Liver (tissue), 3 donors: ENCODE measurements around the gene RBM38.

Source experiments
- FOXA1 ChIP-seq: IDR thresholded peaks from 2 replicates; pipeline ENCODE4 v1.6.1; 2016; ENCODE audit warnings: antibody characterized with exemption
- JUND ChIP-seq, 2 donors: IDR thresholded peaks; 2 replicates each; pipeline ENCODE4 v1.6.1; 2016; ENCODE audit warnings: antibody characterized with exemption in 2 of 2
- MAX ChIP-seq: IDR thresholded peaks from 2 replicates; pipeline ENCODE4 v1.6.1; 2016; ENCODE audit warnings: antibody characterized with exemption
- NR2F2 ChIP-seq: IDR thresholded peaks from 2 replicates; pipeline ENCODE4 v1.6.1; 2016; ENCODE audit warnings: antibody characterized with exemption
- REST ChIP-seq: IDR thresholded peaks from 2 replicates; pipeline ENCODE4 v1.6.1; 2016; ENCODE audit warnings: antibody characterized with exemption, mild to moderate bottlenecking
- RXRA ChIP-seq, 2 donors: IDR thresholded peaks; 2 replicates each; pipeline ENCODE4 v1.6.1; 2017 to 2018; ENCODE audit warnings: antibody characterized with exemption in 2 of 2, mild to moderate bottlenecking in 1 of 2
- TAF1 ChIP-seq: conservative IDR thresholded peaks from 2 replicates; pipeline ENCODE4 v1.6.1; 2016; ENCODE audit warnings: antibody characterized with exemption, mild to moderate bottlenecking
- TF ChIP-seq, protein P1 (sequence below): fragments of 150-350 bp; IDR thresholded peaks from 2 replicates; pipeline ENCODE4 v1.5.1; 2017; ENCODE audit warnings: improper control_type of control experiment, low read depth, low read length; ENCODE audit not compliant: missing input control
- TF ChIP-seq, protein P2 (sequence below): IDR thresholded peaks from 2 replicates; pipeline ENCODE4 v1.6.1; 2016; ENCODE audit warnings: antibody characterized with exemption
- donor health status: healthy.
- donor health status: healthy.

GRCh38 chr20:57341663-57342062, 49.5 kb upstream of the RBM38 start:
- no peak for TF ChIP-seq JUND (IDR thresholded peaks at IDR 0.05)
- no peak for TF ChIP-seq REST
- TF ChIP-seq, protein P1, sequence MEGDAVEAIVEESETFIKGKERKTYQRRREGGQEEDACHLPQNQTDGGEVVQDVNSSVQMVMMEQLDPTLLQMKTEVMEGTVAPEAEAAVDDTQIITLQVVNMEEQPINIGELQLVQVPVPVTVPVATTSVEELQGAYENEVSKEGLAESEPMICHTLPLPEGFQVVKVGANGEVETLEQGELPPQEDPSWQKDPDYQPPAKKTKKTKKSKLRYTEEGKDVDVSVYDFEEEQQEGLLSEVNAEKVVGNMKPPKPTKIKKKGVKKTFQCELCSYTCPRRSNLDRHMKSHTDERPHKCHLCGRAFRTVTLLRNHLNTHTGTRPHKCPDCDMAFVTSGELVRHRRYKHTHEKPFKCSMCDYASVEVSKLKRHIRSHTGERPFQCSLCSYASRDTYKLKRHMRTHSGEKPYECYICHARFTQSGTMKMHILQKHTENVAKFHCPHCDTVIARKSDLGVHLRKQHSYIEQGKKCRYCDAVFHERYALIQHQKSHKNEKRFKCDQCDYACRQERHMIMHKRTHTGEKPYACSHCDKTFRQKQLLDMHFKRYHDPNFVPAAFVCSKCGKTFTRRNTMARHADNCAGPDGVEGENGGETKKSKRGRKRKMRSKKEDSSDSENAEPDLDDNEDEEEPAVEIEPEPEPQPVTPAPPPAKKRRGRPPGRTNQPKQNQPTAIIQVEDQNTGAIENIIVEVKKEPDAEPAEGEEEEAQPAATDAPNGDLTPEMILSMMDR: no peak
- no peak for TF ChIP-seq FOXA1
- no peak for TF ChIP-seq RXRA (IDR thresholded peaks at IDR 0.05)
- TF ChIP-seq, protein P2, sequence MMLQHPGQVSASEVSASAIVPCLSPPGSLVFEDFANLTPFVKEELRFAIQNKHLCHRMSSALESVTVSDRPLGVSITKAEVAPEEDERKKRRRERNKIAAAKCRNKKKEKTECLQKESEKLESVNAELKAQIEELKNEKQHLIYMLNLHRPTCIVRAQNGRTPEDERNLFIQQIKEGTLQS: no peak
- no peak for TF ChIP-seq MAX
- TF ChIP-seq NR2F2: no peak
- no peak for TF ChIP-seq TAF1
